GM21360 (cell line): Measurements from ENCODE around the gene SEC24D.
"Not testable (repeated sequence)": the region's sequence is repeated elsewhere in the genome, so short reads cannot be mapped to it uniquely, and the experiment has no call there.

Experiments used
- ATAC-seq: cut with Tn5 transposase; IDR thresholded peaks from one replicate; pipeline ENCODE4 v1.9.1; 2021; ENCODE audit warnings: mild to moderate bottlenecking, moderate library complexity; ENCODE audit not compliant: unreplicated experiment

Gene SEC24D

DNA sequence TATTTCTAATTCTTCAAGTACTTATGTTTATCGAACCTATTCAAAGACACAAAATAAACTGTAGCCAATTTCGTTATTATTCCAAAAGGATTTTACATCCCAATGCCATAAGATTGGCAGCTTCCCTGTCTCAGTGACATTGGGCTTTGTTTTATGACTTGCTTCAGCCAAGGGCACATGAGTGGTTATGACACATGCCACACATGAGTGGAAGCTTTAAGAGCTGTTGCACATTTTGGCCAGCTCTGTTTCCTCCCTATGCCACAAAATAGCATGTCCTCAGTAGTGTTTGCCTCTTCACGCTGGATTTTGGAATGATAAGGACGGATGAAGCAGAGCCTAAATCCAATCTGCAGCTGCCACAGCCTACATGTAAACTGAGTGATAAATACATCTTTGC, 21.9 kb downstream of the SEC24D start:
- no peak for ATAC-seq

DNA sequence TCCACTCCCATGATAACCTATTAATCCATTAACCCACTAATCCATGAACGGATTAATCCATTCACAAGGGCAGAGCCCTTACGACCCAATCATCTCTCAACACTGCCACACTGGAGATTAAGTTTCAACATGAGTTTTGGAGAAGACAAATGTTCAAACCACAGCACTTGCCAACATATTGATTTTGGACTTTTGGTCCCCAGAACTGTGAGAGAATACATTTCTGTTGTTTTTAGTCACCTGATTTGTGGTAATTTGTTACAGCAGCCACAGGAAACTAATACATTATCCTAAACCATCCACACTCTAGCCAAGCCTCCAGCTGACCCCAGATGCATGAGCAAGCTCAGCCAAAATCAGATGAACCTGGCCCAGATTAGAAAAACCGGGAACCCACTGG, 22.4 kb downstream of the SEC24D start:
- no peak for ATAC-seq

DNA sequence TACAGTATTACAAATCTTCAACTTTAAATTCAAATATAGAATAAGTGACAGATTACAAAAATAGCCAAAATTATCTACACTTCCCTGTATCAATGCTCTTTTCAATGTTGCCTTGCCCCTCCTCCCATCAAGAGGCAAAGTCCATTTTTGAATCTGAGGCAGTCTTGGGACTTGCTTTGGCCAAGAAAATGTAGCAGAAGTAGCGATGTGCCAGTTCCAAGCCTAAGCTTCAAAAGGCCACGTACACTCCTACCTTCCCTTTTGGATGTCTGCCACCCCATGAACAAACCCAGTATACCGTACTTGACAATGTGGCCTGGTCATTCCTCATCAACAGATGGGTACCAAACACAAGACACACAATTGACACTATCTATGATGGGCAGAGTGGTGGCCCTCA, 24.1 kb downstream of the SEC24D start:
- ATAC-seq, result no peak

DNA sequence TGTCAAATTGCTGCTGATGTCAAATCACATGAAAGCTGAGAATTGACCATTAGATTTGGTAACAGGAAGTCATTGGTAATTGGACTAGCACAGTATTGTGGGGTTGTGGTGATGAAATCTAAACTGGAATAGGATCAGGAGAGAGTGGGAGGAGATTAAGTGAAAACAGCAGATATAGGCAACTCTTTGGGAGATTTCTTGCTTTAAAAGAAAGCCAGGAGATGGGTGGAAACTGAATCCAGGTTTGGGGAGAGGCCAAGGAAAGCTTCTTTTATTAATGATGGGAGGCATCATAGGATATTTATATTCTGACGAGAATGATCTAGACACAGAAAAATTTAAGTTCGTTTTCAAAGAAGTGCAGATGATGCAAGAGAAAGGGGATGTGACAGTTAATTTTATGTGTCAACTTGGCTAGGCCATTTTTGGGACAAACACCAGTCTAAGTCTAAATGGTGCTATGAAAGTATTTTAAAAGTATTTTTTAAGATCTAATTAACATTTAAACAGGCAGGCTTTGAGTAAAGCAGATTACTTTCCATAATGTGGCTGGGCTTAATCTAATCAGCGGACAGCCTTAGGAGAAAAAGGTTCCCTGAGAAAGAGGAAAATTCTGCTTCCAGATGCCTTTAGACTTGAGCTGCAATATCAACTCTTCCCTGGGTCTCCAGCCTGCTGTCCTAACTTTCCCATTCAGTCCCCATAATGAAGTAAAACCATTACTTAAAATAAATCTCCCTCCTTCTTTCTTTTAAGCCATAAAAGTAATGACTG, 24.7 kb downstream of the SEC24D start:
- ATAC-seq, result no peak

DNA sequence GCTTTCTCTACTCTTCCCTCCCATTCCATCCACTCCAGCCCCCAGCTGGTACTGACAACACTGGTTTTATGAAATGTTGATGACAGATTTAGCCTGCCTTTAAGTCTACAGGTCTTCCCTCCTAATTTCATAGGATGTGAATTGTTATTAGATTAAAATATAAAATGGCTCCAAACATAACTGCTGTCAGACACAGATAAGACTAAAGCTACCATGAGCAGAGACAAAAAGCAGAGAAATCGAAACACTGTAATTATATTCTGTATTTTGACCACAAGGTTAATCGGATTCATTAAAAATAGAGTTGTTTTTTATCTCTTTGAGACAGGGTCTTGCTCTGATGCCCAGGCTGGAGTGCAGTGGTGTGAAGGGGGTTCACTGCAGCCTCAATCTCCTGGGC, 28.3 kb downstream of the SEC24D start:
- ATAC-seq, result no peak

DNA sequence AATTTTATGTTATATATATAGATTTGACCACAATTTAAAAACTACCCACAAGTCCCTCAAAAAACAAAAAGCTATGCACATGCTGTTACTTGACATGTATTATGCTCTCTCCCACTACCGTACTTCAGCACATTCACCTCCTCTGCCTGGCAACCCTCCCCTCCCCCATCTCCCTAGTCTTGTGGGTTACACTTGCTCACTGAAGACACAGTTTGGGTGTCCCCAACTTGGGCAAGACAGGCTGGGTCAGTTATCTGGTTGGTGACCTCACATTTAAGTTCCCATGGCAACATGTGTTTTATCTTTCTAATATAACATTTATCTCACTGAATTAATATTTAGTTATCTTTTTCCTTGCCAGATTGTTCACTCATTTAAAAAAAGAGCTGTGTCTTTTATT, 32.7 kb downstream of the SEC24D start:
- ATAC-seq, result no peak

DNA sequence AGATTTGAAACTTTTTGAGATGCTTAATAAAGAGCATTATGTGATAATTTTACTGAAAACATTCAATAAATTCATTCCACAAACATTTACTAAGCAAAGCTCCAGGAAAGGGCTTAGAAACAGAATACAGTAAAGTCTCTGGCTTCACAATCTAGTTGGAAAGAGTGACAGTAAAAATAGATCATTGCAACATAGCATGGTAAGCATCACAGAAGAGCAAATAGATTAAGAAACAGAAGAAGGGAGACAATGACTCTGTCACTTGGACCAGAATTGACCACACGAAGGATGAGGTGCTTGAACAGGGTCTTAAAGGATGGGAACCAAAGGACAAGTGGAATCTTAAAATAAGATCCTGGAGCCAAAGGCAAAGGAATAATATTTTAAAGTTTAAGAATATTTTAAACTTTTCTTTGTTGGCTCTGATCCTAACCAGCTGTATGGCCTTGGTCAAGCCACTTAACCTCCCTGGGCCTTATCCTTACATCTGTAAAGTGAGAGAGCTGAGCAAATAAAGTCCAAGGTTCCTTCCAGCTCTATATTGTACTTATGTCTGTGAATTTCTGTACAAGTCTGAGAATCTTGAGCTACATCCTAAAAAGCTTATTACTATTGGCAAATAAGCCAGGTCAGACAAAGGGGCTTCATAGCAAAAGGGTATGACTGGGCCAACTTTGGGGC, 33.9 kb downstream of the SEC24D start:
- no peak for ATAC-seq

DNA sequence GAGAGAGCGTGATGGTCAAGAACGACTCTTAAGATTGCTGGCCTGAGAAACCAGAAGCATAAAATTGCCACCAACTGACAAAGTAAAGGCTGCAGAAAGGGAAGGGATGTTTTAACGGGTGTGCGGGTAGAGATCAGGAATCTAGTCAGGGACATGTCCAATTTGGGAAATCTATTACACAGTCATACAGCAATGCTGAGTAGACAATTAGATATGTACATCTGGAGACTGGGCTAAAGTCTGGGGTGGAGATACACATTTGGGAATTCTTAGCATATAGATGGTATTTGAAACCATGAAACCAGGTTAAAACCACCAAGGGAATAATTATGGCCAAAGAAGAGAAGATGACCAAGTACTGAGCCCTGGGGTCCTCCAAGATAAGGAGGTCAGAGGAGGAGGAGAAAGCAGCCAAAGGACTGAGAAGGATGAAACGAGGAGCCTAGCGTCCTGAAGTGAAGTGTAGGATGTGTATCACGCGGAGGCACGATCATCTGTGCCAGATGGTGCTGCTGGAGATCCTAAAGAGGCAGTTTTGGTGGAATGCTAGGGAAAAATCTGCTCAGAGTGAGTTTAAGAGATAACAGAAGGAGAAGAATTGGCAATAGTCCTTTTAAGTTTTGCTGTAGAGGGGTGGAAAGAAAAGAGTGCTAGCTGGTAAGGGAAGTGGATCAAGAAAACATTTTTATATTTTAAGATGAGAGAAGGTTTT, 36.5 kb downstream of the SEC24D start:
- no peak for ATAC-seq

DNA sequence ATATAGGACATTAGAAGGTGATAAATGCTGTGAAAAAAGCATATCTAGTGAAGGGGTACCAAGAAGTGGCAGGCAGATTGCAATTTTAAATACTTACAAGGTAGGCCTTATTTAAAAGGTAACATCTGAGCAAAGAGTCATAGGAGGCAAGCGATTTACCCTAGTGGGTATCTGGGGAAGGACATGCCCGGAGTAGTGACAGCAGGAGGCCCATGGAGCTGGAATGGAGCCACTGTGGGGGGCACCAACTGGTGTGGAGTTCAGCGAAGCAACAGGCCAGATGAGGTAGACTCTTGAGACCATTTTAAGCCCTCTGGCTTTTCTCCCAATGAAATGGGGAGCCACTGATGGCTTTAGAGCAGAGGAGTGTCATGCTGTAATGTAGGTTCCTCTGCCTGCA, 37.3 kb downstream of the SEC24D start:
- no peak for ATAC-seq

DNA sequence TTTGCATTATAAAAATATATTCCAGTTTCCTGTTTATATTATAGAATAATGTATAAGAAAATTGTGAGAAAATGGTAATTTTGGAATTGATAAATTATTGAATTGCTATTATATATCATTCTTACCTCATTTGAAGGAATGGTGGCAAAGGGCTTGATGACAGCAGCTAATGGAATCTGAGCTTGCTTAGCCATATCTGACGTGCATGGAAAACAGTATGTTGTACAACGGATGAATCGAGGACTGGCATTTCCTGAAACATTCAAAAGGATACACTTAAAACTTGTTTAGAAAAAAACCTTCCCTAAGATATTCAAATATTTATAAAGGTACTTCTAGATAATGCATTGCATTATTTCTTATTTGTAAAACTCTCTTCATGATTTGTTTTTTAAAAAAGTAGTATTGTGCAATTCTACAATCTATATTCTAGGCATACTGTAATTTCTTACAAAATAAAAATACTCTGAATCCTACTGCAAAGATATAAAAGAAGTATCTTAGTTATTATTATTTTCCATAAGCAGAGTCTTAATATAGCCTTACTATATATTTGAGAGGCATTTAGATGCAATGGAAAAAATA, 38.3 kb downstream of the SEC24D start:
- ATAC-seq, result no peak

DNA sequence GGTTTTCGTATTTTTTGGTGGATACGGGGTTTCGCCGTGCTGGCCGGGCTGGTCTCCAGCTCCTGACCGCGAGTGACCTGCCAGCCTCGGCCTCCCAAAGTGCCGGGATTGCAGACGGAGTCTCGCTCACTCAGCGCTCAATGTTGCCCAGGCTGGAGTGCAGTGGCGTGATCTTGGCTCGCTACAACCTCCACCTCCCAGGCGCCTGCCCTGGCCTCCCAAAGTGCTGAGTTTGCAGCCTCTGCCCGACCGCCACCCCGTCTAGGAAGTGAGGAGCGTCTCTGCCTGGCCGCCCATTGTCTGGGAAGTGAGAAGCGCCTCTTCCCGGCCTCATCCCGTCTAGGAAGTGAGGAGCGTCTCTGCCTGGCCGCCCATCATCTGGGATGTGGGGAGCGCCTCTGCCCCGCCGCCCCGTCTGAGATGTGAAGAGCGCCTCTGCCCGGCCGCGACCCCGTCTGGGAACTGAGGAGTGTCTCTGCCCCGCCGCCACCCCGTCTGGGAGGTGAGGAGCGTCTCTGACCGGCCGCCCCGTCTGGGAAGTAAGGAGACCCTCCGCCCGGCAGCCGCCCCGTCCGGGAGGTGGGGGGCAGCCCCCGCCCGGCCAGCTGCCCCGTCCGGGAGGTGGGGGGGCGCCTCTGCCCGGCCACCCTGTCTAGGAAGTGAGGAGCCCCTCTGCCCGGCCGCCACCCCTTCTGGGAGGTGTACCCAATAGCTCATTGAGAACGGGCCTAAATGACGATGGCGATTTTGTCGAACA, 44.1 kb downstream of the SEC24D start:
- ATAC-seq, result not testable (repeated sequence)

DNA sequence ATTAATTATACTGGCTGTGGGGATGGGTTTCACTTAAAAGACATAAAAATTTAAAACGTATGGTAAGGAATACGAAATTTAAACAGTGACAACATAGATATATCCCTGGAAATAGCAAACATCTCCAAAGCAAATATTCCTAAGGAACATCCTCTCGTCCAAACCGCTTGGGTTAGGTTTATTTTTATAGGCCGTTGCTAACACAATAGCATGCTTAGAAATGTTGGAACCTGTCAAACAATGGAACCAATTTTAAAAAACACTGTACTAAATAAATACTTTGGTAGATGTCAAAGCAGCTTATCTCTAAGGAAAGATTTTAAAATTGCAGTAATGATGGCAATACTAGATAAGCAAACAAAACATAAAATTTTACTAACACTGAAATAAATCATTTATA, 45.4 kb downstream of the SEC24D start:
- ATAC-seq, result no peak

DNA sequence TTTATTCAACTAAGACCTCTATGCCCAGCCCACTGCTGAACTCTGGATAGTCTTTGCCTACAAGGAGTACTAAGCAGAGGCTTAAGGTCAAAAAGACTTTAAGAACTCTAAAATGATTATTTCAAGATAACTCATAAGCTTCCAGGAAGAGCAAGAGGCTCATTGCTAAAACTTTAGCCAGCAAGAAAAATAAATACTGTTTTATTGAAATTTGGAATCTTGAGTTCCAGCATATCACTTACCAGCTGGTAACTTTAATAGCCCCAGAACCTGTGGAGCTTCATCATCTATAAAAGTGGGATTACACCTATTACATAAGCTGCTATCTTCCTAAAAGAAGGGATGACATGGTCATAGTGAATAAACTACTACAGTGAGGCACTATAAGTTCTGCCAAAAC, 47.0 kb downstream of the SEC24D start:
- no peak for ATAC-seq

DNA sequence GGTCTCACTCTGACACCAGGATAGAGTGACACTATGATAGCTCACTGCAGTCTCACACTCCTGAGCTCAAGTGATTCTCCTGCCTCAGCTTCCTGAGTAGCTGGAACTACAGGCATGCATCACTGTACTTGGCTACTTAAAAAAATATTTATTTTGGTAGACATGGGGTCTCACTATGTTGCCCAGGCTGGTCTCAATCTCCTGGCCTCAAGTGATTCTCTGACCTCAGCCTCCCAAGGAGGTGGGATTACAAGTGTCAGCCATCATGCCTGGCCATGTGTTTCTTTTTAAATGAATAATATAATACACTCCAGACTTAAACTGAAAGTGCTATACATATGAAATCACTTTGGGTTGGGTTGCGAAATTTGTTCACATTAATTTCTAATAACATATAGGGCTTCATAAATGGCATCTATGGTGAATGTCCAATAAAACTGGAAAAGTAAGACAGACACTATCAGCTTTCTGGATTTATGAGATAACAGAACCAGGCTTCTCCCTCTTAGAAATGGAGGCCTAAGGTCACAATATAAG, 48.0 kb downstream of the SEC24D start:
- no peak for ATAC-seq

DNA sequence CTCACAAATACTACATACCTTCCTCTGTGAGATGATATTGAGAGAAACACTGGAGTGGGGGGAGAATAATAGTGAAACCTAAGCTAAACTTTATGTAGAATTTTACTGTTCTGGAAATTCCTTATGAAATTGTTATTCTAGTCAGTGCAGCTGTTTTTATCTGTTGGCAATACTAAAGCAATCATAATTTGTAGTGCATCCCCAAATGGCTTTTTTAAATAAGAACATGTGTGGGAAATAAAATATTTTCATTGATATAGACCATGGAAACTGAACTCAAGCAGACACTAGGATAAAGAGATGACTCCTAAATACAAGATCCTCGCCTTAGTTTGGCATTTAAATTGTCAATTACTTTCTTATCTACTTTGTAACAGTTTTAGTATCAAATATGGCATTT, 51.1 kb downstream of the SEC24D start:
- no peak for ATAC-seq

DNA sequence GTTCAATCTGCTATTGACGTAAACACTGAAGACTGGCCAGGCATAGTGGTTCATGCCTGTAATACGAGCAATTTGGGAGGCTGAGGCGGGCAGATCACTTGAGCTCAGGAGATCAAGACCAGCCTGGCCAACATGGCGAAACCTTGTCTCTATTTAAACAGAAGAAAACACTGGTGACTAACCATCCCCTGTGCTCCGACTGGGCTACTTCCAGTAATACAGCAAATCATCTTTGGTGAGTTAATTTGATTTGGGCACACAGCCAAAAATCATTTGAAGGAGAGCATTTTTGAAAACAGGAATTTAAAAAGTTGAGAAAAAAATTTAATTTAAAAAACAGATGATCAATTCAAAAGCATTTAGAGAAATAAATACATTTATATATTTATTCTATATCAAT, 52.0 kb downstream of the SEC24D start:
- no peak for ATAC-seq

DNA sequence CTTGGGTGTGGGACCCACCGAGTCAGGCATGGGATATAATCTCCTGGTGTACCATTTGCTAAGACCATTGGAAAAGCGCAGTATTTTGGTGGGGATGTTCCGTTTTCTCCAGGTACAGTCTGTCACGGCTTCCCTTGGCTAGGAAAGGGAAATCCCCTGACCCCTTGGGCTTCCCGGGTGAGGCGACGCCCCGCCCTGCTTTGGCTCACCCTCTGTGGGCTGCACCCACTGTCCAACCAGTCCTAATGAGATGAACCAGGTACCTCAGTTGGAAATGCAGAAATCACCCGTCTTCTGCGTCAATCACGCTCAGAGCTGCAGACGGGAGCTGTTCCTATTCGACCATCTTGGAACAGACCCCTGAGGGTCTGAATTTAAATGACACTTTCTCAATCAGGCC, 53.0 kb downstream of the SEC24D start:
- ATAC-seq, result not testable (repeated sequence)

DNA sequence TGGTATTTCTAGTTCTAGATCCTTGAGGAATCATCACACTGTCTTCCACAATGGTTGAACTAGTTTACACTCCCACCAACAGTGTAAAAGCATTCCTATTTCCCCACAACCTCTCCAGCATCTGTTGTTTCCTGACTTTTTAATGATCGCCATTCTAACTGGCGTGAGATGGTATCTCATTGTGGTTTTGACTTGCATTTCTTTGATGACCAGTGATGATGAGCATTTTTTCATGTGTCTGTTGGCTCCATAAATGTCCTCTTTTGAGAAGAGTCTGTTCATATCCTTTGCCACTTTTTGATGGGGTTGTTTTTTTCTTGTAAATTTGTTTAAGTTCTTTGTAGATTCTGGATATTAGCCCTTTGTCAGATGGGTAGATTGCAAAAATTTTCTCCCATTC, 58.3 kb downstream of the SEC24D start:
- not testable (repeated sequence) for ATAC-seq

DNA sequence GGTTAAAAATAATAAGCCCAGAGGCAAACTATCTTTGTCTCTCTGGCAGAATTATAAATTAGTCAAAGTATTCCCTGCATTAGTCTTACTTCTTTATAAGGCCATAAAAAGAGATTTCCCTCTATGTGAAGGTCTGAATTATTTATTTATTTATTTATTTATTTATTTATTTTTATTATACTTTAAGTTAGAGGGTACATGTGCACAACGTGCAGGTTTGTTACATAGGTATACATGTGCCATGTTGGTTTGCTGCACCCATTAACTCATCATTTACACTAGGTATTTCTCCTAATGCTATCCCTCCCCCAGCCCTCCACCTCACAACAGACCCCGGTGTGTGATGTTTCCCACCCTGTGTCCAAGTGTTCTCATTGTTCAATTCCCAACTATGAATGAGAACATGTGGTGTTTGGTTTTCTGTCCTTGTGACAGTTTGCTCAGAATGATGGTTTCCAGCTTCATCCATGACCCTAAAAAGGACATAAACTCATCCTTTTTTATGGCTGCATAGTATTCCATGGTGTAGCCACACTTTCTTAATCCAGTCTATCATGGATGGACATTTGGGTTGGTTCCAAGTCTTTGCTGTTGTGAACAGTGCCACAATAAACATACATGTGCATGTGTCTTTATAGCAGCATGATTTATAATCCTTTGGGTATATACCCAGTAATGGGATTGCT, 58.8 kb downstream of the SEC24D start:
- ATAC-seq, result not testable (repeated sequence)
